D721Med (cell line): ENCODE measurements around the gene IFT122.
"Not testable (repeated sequence)": the region's sequence is repeated elsewhere in the genome, so short reads cannot be mapped to it uniquely, and the experiment has no call there.

Experiments used
- DNase-seq: peaks from one replicate; pipeline ENCODE4 v3.0.0; 2011; ENCODE audit warnings: low spot score; ENCODE audit not compliant: insufficient read length
- FAIRE-seq: peaks from 2 replicates; lab custom pipeline; 2011; peaks lifted over from hg19 to GRCh38; lab: Jason Lieb, UNC
- TF ChIP-seq, protein P1 (sequence below): IDR thresholded peaks from 2 replicates; pipeline ENCODE4 v1.5.1; 2012; ENCODE audit warnings: mild to moderate bottlenecking, control low read depth; ENCODE audit not compliant: insufficient read depth; ENCODE audit errors: missing control alignments

IFT122 gene

DNA sequence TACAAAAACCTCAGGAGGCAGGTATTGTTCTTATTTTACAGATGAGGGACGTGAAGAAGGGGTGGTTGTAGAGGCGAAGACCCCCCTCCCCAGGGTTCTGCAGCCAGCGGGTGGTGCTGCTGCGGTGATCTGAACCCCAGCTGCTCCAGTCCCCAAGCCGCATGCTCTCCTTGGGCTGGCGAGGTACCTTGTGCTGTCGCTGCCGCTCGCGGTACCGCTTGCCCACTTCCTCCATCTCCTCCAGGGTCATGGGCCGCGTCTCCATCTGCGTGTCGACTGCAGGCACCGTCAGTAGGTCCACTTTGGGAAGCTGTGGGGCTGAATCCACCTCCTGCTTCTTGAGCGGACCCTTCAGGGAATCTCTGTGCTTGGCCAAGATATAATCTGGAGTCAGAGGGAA lies 29.1 kb upstream of the IFT122 start:
- TF ChIP-seq, protein P1, sequence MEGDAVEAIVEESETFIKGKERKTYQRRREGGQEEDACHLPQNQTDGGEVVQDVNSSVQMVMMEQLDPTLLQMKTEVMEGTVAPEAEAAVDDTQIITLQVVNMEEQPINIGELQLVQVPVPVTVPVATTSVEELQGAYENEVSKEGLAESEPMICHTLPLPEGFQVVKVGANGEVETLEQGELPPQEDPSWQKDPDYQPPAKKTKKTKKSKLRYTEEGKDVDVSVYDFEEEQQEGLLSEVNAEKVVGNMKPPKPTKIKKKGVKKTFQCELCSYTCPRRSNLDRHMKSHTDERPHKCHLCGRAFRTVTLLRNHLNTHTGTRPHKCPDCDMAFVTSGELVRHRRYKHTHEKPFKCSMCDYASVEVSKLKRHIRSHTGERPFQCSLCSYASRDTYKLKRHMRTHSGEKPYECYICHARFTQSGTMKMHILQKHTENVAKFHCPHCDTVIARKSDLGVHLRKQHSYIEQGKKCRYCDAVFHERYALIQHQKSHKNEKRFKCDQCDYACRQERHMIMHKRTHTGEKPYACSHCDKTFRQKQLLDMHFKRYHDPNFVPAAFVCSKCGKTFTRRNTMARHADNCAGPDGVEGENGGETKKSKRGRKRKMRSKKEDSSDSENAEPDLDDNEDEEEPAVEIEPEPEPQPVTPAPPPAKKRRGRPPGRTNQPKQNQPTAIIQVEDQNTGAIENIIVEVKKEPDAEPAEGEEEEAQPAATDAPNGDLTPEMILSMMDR: no peak
- FAIRE-seq (no peak), DNase-seq (no peak)

DNA sequence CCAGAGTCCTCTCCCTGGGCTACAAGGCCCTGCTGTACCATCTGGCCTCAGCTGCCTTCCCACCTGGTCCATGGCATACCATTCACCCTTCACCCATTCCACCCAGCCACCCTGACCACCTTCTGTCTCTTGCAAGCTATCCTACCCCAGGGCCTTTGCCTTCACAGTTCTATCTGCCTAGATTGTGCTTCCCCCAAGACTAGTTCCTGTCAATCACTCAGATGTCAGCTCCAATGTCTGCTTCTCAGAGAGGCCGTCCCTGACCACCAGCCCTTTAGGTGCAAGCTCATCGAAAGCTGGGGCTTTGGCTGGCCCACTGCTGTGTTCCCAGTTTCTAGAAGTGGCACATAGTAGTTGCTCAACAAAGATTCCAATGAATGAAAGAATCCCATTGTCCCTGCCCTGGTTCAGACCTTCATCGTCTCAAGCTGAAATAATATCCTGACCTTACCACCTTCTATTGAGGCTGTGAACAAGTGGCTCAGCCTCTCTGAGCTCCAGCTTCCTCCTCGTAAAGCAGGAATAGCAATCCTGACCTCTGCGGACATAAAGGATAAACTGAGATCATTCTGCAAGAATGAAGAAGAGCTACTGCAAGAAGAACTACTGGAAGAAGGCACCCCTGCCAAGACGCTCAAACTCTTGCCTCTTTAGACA lies 27.4 kb upstream of the IFT122 start:
- DNase-seq (no peak), FAIRE-seq (no peak)
- TF ChIP-seq, protein P1: no peak

DNA sequence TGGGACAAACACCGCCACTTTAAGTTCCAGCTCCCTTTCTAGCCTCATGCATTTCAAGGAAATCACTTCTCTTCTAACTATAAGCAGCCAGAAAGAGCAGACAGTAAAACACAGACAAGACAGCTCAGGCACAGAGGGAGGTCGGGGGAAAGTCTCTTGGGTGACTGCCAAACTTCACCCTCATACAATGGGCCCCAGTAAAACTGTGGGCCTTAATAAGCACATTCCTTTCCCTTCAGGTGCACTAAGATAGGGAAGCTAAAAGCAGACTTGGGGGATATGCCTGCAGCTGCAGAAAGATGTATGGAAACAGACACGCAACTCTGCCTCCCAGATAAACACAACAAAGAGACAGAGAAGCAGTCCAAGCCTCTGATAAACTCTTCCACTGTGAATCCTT lies 26.8 kb upstream of the IFT122 start:
- DNase-seq, FAIRE-seq: not testable (repeated sequence)

DNA sequence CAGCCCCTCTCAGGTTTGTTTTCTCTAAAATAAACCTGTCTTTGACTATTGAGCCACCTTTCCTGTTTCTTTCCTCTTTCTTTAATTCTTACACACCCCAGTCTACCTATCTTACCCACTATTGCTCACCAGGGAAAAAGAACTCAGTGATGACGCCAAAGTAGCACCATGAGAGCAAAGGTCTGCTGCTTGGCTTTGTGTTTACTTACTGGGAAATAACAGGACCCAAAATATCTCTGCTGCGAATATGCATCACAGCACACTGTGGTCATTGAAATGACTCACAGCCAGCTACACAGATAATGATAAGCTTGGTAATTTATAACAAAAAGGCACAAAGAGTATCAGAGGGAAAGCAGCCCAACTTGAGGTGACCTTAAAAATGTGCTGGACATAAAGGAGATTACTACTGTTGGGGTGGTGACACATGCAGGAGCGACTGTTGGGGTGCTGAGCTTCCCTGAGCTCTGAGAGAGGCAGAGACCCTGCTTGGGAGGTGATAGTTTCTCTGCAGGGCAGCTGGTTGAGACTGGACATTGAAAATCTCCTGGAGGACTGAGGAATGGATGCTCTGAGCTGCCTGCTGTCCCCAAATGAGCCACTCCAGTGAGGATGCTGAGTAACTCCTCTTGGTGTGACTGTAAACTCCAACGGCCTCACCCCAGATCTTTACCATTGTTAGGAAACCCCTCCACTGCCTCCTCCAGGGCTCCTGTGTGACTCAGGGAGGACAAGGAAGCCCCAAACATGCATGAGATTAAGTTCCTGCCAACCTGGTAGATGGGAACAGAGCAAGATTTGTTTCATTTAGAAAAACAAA lies 26.1 kb upstream of the IFT122 start:
- DNase-seq (no peak), FAIRE-seq (no peak)
- TF ChIP-seq, protein P1: no peak

DNA sequence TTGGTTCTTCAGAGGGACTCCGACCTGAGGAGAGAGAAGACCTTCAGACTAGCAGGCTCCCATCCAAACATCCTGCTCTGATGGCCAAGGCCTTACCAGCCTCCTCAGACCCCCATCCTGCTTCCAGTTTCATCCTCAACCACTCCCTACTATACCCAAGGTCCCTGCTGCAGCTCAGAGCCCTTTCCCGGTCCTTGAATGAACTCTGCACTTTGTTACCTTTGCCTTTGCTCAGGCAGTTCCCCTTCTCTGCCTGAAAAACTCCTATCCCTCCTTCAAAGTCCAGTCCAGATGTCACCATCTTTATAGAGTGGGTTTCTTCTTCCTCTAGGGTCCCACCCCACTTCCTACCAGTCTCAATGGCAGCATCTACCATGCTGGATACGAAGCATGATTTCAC lies 24.6 kb upstream of the IFT122 start:
- DNase-seq: no peak

DNA sequence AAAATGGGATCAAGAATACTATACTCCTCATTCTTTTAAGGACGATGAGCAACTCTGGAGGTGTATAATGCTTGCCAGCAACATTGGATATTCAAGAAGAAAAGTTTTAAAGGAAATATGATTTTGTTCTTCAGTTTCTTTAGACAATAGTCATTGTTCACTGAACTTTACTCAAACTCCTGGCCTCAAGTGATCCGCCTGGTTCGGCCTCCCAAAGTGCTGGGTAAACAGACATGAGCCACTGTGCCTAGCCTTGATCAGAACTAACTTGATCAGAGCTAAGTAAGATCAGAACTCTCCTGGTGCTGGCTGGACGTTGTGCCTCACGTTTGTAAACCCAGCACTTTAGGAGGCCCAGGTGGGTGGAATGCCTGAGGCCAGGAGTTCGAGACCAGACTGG lies 24.2 kb upstream of the IFT122 start:
- FAIRE-seq: no peak
- TF ChIP-seq, protein P1: no peak
- DNase-seq: no peak

More for the DNA sequence above, 24.6 kb upstream of the IFT122 start:
- FAIRE-seq: no peak
- TF ChIP-seq, protein P1: no peak

DNA sequence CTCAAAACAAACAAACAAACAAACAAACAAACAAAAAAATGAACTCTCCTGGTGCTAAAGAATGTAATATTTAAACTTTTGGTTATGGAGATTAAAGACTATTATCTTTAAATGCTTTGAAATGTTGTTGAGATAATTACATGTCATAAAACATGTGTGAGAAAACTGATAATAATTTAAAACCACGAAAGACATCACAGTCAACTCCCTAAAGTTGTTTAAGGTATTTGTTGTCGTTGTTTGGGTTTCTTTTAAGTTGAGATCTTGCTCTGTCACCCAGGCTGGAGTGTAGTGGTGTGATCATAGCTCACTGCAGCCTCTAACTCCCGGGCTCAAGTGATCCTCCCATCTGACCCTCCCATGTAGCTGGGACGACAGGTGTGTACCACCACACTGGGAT lies 23.6 kb upstream of the IFT122 start:
- TF ChIP-seq, protein P1: no peak
- DNase-seq (no peak), FAIRE-seq (no peak)
